Activated T-cell treated with anti-CD3 and anti-CD28 coated beads for 48 hours (primary cell): ENCODE measurements around the gene MEGF6.

Source experiments
- DNase-seq: peaks from one replicate; pipeline ENCODE4 v3.0.0-alpha.2; 2020; ENCODE audit warnings: low read depth

Gene MEGF6

GRCh38 chr1:3459051-3459908 lies 152.0 kb downstream of the MEGF6 start:
- DNase-seq, result no peak

GRCh38 chr1:3457910-3458883 lies 153.1 kb downstream of the MEGF6 start:
- DNase-seq, result no peak

- DNase-seq, result no peak
Observed at GRCh38 chr1:3456964-3457909, 154.1 kb downstream of the MEGF6 start.

GRCh38 chr1:3456449-3456963 lies 154.8 kb downstream of the MEGF6 start:
- no peak for DNase-seq

- DNase-seq, result no peak
Observed at GRCh38 chr1:3455670-3456448, 155.4 kb downstream of the MEGF6 start.

GRCh38 chr1:3454811-3455618 lies 156.3 kb downstream of the MEGF6 start:
- no peak for DNase-seq

- DNase-seq, result peak; percentile 22
Observed at GRCh38 chr1:3453891-3454810, 157.2 kb downstream of the MEGF6 start, which contains the start of gene ARHGEF16. Gene ARHGEF16 (plus strand): TSS chr1:3454665. CDS start chr1:3463085, 8,420 bp downstream.

- DNase-seq, result peak; percentile 67
Observed at GRCh38 chr1:3453203-3453761, 158.0 kb downstream of the MEGF6 start.

GRCh38 chr1:3452866-3453175 lies 158.5 kb downstream of the MEGF6 start:
- DNase-seq, result no peak

GRCh38 chr1:3451994-3452865 lies 159.1 kb downstream of the MEGF6 start:
- DNase-seq, result no peak

- no peak for DNase-seq
Observed at GRCh38 chr1:3450983-3451382, 160.3 kb downstream of the MEGF6 start.

- no peak for DNase-seq
Observed at GRCh38 chr1:3450202-3450863, 161.0 kb downstream of the MEGF6 start.

- no peak for DNase-seq
Observed at GRCh38 chr1:3444736-3445135, 166.6 kb downstream of the MEGF6 start.

- DNase-seq, result no peak
Observed at GRCh38 chr1:3444298-3444697, 167.0 kb downstream of the MEGF6 start.

- DNase-seq, result no peak
Observed at GRCh38 chr1:3443807-3444206, 167.5 kb downstream of the MEGF6 start.

GRCh38 chr1:3442901-3443300 lies 168.4 kb downstream of the MEGF6 start:
- DNase-seq, result no peak

- DNase-seq, result no peak
Observed at GRCh38 chr1:3442331-3442730, 169.0 kb downstream of the MEGF6 start.
